HEK293 (cell line): ENCODE results near the gene ACTR1B.

Experiments used
- CTCF ChIP-seq: fragments of 450-650 bp; formaldehyde crosslinking; IDR thresholded peaks from 2 replicates; pipeline ENCODE4 v1.5.1; 2016; ENCODE audit warnings: missing biosample characterization, missing genetic modification characterization
- HOXA7 ChIP-seq: sonication (generic); formaldehyde crosslinking; IDR thresholded peaks from 2 replicates; pipeline ENCODE4 v1.8.1; 2022; ENCODE audit warnings: missing genetic modification reagents, borderline replicate concordance
- REST ChIP-seq: fragments of 450-650 bp; formaldehyde crosslinking; IDR thresholded peaks from 2 replicates; pipeline ENCODE4 v1.5.1; 2016; ENCODE audit warnings: missing biosample characterization, missing genetic modification characterization
- ZNF175 ChIP-seq: fragments of 450-650 bp; formaldehyde crosslinking; IDR thresholded peaks from 2 replicates; pipeline ENCODE4 v1.5.1; 2016; ENCODE audit warnings: missing biosample characterization, missing genetic modification characterization
- ZNF239 ChIP-seq: fragments of 450-650 bp; formaldehyde crosslinking; IDR thresholded peaks from 2 replicates; pipeline ENCODE4 v1.5.1; 2016; ENCODE audit warnings: missing biosample characterization, missing genetic modification characterization

GRCh38 chr2:97654791-97655190 is 9.1 kb downstream of the ACTR1B start:
- TF ChIP-seq REST (tag by site-specific recombination) (no peak), ZNF239 (tag by site-specific recombination) (no peak), ZNF175 (tag by site-specific recombination) (no peak), HOXA7 (CRISPR knock-in tag) (no peak), CTCF (tag by site-specific recombination) (no peak)
